HG03135 (cell line): ENCODE data around the gene HIBCH.
"Not testable (repeated sequence)": the region's sequence is repeated elsewhere in the genome, so short reads cannot be mapped to it uniquely, and the experiment has no call there.

Source experiments
- ATAC-seq: cut with Tn5 transposase; IDR thresholded peaks from one replicate; pipeline ENCODE4 v1.9.1; 2021; ENCODE audit warnings: mild to moderate bottlenecking, moderate library complexity; ENCODE audit not compliant: unreplicated experiment

Gene HIBCH, protein sequence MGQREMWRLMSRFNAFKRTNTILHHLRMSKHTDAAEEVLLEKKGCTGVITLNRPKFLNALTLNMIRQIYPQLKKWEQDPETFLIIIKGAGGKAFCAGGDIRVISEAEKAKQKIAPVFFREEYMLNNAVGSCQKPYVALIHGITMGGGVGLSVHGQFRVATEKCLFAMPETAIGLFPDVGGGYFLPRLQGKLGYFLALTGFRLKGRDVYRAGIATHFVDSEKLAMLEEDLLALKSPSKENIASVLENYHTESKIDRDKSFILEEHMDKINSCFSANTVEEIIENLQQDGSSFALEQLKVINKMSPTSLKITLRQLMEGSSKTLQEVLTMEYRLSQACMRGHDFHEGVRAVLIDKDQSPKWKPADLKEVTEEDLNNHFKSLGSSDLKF

DNA sequence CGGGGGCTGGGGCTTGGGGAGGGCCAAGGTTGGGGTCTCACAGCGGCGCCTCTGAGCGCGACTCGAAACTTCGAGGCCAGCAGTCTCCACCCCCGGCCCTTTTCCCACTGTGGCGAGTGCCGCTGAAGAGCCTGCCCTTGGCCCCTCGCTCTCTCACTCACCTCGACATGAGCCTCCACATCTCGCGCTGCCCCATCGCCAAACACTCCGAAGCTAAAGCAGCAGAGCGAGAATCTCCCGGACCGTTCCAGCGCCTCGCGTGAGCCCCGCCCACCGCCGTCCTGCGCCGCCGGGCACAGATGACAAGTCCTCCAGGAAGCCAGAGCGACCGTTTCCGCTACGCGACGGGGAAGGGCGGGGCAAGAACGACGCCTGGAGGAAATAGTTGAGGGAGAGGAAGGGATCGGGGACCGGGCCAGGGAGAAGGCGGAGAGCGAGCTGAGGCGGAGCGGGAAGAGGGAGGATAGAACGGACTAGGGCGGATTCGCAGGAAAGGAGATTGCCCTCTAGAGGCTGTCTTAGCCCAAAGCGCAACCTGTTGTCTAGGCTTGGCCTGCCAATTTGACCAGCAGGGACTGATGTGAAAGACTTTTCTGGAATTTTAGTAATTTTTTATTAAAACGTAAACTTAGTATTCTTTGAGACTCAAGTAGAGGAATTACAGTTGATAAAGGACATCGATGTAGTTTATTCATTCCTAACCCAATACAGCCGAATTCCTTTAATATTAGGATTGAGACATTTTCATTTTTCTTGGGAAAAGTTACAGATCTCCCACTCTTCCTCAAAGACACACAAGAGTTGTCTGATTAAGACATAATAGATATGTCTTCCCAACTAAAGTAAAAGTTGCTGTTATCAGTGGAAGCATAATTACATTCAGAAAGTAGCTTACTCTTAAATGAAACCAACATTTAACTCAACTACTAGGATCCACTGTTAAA lies at the start of gene HIBCH:
Gene HIBCH (minus strand): TSS at position 272 of the 944 bp plus-strand sequence. CDS start 76 bp downstream, at position 196.
- ATAC-seq = peak; percentile 90

DNA sequence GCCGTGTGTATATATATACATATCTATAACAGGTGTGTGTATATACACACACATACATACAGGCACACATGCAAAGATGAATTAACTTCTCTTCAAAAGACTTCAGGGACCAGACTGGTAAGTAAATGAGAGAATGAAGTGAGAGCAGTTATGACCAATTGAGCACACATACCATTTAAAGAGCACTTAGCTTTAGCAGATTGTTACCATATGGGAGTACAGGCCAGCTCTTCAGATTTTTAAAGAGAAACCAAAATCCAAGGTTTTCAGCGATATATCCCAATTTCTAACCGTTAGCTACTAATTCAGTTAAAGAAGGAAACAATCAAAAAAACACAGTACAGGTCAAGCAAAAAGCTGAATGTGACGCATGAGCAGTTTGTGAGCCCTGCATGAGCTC lies 47.5 kb upstream of the HIBCH start:
- no peak for ATAC-seq

DNA sequence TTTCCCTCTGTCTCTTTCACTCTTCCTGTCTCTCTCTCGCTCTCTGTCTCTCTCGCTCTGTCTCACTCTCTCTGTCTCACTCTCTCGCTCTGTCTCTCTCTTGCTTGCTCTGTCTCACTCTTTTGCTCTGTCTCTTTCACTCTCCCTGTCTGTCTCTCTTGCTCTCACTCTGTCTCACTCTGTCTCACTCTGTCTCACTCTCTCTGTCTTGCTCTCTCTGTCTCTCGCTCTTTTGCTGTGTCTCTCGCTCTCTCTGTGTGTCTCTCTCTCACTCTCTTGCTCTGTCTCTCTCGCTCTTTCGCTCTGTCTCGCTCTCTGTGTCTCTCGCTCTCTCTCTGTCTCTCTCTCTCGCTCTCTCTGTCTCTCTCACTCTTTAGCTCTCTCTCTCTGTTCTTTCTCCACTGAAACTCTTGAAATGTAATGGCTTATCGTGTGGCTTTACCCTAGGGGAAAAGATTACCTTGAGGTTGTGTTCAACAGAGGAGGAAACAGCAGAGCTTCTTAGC lies 46.7 kb upstream of the HIBCH start:
- no peak for ATAC-seq

DNA sequence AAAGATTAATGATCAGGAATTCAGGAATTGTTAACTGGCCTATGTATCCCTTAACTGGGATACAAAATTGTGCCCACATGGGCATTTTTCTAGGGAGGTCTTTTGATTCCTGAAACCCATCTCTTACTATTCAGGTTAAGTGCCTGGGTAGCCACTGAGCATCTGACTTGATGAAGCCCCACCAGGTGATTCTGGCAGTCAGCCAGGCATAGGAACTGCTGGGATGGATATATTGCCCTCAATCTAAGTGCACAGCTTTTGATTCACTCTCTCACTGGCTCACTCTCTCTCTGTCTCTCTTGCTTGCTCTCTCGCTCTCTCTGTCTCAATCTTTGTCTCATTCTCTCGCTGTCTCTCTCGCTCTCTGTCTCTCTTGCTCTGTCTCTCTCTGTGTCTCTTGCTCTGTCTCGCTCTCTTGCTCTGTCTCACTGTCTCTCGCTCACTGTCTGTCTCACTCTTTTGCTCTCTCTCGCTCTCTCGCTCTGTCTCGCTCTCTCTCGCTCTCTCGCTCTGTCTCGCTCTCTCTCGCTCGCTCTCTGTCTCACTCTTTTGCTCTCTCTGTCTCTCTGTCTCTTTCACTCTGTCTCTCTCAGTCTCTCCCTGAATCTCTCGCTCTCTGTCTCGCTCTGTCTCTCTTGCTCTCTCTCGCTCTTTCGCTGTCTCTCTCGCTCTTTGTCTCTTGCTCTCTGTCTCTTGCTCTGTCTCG lies 46.0 kb upstream of the HIBCH start:
- ATAC-seq = no peak

DNA sequence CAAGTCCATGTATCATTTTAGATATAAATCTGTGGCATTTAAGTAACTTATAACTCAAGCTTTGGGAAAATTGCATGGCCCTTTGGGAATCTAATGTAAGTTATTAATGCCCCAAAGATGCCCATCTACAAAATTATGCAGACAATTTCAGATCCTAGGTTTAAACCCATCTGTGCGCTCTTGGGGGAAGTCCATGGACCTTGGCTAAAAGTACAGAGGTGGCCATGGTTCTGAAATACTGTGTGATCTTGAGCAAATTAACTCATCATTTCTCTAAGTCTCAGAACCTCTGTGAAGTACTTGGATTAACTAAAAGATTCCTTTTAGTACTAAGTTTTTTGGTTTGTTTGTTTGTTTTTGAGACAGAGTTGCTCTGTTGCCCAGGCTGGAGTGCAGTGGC lies 43.3 kb upstream of the HIBCH start:
- no peak for ATAC-seq

DNA sequence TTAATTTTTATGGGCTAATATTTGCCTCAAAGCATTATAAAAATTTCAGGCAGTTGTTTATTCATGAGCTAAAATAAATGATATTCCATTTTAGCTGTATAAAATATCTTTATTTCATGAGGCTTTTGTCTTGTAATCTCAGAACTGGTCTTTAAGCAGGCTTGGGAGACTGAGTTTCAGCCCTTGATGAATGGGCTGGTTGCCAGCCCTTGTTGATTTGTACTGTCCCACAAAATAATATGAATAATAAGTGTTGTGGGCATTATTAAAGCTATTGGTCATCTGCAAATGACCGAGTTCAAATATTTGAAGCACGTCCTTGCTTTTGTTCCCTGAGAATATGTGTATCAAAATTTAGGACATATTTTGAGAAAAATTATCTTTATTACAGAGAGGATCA lies 41.9 kb upstream of the HIBCH start:
- ATAC-seq = no peak

DNA sequence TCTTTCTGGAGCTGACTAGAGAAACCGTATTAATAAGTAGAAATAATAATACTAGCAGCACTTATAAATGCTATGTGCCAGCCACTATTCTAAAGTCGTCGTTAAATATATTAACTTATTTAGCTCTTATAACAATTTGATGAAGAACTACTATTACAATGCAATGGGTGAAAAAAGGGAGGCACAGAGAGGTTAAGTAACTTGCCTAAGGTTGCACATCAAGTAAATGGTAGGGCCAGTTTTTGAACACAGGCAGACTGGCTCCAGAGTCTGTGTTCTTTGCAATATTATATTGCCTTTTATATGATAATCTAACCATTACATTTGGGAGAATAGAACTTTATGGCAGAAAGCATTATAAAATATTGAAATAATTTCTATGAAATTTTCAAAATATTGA lies 41.3 kb upstream of the HIBCH start:
- ATAC-seq = no peak

DNA sequence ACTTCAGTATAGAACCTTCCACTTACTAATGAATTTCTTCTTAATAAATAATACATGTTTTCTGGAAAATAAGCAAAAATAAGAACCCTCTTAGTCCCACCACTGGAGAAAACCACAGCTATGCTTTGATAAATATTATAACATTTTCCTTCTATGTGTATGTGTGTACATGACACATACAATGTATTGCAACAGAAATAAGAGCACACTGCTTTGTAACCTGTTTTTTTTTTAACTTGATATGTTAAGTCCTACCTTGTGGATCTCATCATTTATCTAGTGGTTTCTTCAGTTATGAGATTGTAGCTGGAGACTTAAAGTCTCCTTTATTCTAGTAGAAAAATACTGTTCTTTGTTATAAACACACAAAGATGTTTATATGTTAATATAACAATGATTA lies 40.9 kb upstream of the HIBCH start:
- ATAC-seq = no peak

DNA sequence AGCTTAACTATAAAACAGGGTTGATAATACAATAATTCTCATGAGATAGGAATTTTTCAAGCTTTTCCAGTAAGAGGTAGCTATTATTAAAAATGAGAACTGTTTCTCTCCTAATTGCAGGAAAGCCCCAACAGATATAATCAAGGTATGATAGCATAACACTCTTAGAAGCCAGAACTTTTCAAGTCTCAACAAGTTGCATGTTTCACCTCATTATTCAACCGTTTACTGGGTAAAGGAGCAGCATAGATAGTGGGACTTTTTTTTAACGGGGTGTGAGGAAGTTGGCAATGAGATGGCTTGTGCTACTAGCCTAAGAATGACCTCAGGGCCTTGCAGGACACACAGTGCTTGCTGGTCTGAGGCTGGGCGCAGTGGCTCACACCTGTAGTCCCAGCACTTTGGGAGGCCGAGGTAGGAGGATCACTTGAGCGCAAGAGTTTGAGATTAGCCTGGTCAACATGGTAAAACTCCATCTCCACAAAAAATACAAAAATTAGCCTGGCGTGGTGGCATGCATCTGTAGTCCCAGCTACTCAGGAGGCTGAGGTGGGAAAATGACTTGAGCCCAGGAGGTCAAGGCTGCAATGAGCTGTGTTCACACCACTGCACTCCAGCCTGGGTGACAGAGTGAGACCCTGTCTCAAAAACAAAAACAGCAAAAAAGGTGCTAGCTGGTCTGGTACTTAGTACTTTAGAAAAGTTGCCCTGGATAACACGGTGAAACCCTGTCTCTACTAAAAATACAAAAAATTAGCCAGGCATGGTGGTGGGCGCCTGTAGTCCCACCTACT lies 39.2 kb upstream of the HIBCH start:
- not testable (repeated sequence) for ATAC-seq

DNA sequence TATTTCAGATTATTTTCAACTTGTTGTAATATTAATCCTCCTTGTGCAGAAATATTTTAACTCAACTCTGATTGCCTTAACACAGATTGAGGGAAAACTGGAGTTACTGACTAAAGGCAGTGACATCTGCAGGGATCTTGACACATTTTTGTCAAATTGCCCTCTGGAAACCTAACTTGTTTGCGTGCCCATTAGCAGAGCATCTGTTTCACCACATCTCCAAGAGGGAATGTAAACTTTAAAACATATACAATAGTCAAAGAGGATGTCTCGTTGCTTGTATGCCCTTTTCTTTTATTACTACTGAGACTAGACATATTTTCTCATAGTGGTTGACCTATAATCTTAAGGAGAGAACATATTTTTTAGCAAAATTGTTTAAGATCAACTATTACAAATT lies 38.0 kb upstream of the HIBCH start:
- no peak for ATAC-seq

DNA sequence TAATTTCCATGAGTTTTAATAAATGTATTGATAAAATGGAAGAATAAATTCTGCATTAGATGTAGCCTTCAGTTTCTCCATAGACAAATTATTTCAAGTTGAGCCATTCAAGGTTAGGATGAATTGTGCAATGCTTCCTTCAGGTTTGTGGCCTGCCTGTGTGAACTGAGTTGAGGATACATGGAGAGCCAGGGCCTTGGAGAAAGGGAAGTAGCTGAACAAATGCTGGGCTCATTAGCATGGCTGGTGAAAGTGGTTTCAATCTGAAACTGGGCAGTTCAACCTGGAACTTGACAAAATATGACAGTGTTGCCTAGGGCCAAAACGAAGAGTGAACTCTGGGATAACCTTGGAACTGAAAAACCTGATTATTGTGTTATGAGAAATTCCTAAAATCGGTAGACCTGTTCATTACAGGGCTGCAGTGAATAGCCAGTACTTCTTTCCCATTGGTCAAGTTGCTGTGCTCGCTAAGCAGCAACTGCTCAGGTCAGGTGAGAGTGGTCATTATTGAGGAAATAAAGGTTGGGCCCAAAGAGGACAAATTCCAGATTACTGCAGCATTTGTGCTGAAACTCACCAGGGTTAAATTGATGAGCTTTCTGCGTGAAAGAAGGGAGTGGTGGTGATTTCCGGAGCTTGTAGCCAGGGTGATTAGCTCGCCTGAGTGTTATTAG lies 36.5 kb upstream of the HIBCH start:
- ATAC-seq = no peak

DNA sequence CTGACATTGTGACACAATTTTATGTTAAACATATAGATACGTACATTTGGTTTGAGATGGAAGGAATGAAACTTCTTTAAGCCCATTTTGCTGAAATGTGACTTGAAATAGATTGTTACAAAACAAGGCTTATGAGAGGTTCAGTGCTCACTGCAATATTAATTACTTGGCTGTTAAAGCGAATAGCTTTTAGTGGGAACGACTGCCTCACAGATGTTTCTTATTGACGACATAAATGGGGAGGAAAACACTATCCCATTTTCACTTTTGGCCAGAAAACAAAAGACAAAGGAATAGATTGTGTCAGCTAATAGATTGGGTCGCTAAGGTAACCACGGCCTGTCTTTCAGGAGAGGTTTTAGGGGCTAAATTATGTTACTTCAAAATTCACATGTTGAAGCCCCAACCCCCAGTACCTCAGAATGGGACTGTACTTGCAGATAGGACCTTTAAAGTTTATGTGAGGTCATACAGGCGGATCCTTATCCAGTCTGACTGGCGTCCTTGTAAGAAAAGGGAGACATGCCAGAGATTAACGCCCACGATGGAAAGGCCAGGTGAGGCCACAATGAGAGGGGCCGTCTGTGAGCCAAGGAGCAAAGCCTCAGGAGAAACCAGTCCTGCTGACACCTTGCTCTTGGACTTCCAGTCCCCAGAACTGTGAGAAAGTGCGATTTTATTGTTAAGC lies 34.5 kb upstream of the HIBCH start:
- no peak for ATAC-seq

DNA sequence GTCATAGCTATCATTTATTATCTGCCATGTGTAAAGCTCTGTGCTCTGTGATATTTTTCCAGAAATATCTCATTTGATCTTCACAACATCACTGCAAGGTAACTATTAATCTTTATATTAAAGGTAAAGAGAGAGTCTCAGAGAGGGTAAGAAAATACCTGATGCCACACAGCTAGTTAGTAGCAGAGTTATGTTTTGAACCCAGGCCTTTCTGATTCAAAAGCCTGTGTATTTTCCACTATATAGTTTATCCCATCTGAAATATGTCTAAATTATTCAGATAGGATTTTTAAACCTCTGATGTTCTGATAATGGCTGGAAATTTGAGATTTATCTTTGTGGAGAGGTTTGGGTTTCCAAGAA lies 33.9 kb upstream of the HIBCH start:
- ATAC-seq = no peak

DNA sequence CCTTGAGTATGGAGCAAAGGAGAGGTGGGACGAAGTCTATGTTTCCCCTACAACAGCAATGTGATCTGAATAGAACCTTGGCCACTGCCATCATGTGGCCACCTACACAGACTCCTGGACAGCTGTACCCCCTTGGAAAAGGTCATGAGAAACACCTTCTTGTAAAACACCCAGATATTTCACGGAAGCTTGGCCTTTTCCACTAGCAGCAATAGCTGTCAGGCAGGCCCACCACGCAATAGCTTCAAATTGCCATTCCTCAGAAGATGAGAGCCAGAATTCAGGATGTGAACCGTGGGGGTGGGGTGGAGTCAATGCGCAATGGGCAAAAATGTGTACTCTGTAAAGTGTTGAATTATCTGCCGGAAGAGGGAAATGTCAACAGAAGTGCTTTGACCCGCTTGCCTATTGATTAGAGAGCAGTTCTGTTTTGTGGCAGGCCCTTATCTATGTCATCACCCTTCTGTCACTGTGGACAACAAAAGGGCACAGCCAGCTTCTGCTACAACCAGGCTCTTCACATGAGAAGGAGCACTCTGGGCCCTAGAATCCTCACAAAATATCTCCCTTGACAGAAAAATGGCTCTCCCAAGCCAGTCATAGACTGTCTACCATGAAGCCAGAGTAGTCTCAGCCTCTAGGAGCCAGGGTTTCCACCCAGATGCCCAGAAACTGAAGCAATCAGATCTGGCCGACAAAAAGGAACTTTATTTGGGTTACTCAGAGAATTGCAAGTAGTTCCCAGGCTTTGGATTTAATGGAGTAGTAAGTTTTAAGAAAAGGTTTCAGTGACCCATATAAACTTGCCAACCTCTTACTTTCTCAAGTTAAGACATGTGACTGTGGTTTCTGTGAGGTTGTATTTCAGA lies 33.3 kb upstream of the HIBCH start:
- ATAC-seq = no peak

DNA sequence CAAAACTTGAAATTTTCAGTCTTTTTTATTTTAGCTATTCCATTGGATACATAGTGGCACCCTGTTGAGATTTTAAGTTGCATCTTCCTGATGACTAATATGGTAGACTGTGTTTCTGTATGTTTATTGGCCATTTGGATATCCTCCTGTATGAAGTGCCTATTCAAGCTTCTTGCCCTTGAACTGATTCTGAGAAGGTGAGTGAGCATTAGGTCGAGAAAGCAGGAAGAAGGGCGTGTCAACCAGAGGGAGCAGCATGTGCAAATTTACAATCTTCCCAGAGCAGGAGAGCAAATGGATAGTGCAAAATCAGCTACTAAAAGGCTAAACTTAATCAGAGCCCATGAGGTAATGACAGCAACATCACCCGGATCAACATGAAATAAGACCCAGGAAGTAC lies 32.3 kb upstream of the HIBCH start:
- no peak for ATAC-seq

DNA sequence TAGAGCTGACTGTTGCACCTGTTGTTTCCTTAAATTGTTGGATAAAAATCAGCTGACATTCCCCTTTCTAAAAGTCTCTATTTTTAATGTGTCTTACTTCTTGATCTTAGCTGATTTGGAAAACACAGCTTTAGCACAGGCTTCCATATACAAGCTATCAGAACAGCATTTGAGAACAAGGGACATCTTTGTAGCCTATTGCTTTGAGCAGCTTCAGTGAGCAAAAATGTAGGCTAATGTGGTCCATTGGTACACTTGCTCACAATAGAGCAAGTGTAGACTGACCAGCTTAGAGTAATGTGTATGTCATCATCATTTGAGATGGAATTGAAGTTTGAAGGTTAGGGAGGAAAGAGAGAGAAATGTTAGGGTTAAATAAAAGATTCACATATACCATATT lies 30.7 kb upstream of the HIBCH start:
- ATAC-seq = no peak

DNA sequence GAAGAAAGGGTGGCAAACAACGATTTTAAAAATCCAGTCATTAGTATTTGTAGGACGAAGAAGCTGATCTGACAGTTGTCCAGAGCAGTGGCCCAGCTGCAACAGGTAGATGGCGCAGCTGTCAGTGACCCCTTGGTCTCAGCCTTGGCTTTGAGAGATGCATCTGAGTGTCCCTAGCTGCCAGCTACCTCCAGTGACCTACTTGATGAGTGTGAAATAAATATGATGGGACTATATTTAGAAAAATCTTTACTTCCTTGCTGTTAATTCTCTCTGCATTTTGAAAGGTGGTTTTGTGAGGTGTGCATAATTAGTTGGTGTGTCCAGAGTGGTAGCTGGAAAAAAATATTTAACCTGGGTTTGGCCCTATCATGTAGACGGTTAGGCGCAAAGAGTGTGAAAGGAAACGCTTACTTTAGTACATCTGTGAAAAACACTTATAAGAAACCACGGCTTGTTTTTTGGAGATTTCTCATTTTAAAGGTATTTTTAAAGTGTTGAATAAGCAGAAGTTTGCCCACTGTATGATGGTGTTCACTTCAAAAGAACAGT lies 24.7 kb upstream of the HIBCH start:
- peak; percentile 58 for ATAC-seq
